ENCODE data around the gene TOM1.

GRCh38 chr22:35363566-35364086 is 63.9 kb downstream of the TOM1 start:
- TF ChIP-seq CTCF (IDR thresholded peaks at IDR 0.05; ENCODE audit: low read depth, low read length) (no peak), MAX (IDR thresholded peaks at IDR 0.05; ENCODE audit: low read depth, low read length) (no peak), MYC (IDR thresholded peaks at IDR 0.05; ENCODE audit: low read depth, low read length) (no peak)
